ENCODE results near the gene ETS2.

DNA sequence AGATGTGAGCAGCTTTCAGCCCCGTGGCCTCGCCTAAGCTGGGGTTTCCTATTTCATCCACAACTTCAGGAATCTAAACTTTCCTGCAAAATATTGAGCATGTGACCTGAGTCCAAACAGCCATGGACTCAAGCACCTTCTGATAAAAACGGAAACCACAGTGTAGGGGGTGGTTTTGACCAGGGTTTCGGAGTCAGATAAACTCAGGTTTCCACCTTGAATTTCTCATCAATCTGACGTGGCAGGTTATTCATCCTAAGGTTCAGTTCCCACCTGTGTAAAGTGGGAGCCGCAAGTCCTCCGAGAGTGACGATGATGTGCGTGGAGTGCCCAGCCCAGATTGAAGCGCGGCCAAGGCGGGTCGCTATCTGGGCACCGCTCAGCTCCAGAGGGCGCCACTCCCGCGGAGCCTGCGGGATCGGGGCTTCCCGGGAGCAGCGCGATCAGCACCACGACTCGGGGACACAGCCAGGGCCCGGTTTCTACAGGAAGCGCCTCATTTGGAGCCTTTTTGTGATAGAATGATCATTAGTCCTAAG lies 871 bp upstream of the ETS2 start:
- TF ChIP-seq EZH2 (IDR thresholded peaks at IDR 0.05; ENCODE audit: insufficient read depth, poor library complexity, severe bottlenecking) (no peak), EZH2phosphoT487 (IDR thresholded peaks at IDR 0.05; ENCODE audit: insufficient read depth, low read depth) (no peak)

All from GM23248 (cell line).